Stomach (tissue), 4 donors: Measurements from ENCODE around the gene KPNA4.
A peak's percentile ranks its signal among the peaks of the same experiment; 100 is the strongest.

Experiments used
- CTCF ChIP-seq, 7 experiments: fragments of 450-650 bp in 4 of 7; fragments of 200-600 bp in 3 of 7; sonication (generic) in 3 of 7; IDR thresholded peaks; one replicate each; pipeline ENCODE4 v1.5.1; 2016 to 2019; ENCODE audit warnings: antibody characterized with exemption in 7 of 7, control low read depth in 2 of 7, mild to moderate bottlenecking in 1 of 7
- POLR2A ChIP-seq, 4 donors: fragments of 450-650 bp; IDR thresholded peaks; one replicate each; pipeline ENCODE4 v1.6.1; 2016; ENCODE audit warnings: antibody characterized with exemption in 4 of 4, control low read depth in 2 of 4, mild to moderate bottlenecking in 1 of 4, moderate library complexity in 1 of 4
- POLR2AphosphoS5 ChIP-seq, 3 donors: sonication (generic); formaldehyde crosslinking; IDR thresholded peaks; one replicate each; pipeline ENCODE4 v1.6.1; 2016; ENCODE audit warnings: antibody characterized with exemption in 3 of 3

- peak in 1 of 7 experiments; percentile 16 for TF ChIP-seq CTCF (IDR thresholded peaks at IDR 0.05)
- no peak for TF ChIP-seq POLR2A (IDR thresholded peaks at IDR 0.05)
- TF ChIP-seq POLR2AphosphoS5 (IDR thresholded peaks at IDR 0.05) = no peak
Observed at GRCh38 chr3:160577556-160578195, 12.3 kb upstream of the KPNA4 start.
